IMR-90 (cell line): ENCODE results near the gene BANP. TPM values are rescaled to one million over a fixed set of nuclear protein-coding genes. Genes with fewer than 3 reads are reported as not detected.
"Not testable (repeated sequence)": the region's sequence is repeated elsewhere in the genome, so short reads cannot be mapped to it uniquely, and the experiment has no call there.

Experiments
- ATAC-seq: fragments of 200-7000 bp; cut with Tn5 transposase; 2 replicates; pipeline ENCODE4 v1.9.1; 2020; ENCODE audit warnings: low read depth, mild to moderate bottlenecking, moderate library complexity
- BruUV-seq: library from RNA; stranded (reverse); fragments of 400-500 nt; replicated peaks from 2 replicates; lab custom pipeline; 2021; lab: Mats Ljungman, UMichigan
- CTCF ChIA-PET: fragments of 300-600 bp; formaldehyde crosslinking; extraction: SDS; loops from one replicate; lab custom pipeline; 2021; ENCODE audit warnings: antibody characterized with exemption; lab: Yijun Ruan, JAX
- POLR2A ChIA-PET: fragments of 300-600 bp; sonication (Branson Sonifier 250); formaldehyde crosslinking; loops from one replicate; lab custom pipeline; 2022; ENCODE audit warnings: antibody characterized with exemption; ENCODE audit not compliant: unreplicated experiment; lab: Charles Lee
- DNase-seq: peaks from one replicate; pipeline ENCODE4 v3.0.0; 2013
- H2AFZ ChIP-seq: replicated peaks from 2 replicates; pipeline ENCODE3; 2013; ENCODE audit warnings: low read length, mild to moderate bottlenecking; ENCODE audit not compliant: poor library complexity
- H2AK5ac ChIP-seq: 2 replicates; pipeline ENCODE4 v1.6.1; 2013; ENCODE audit warnings: low read depth, low read length, inconsistent platforms
- H2AK9ac ChIP-seq: replicated peaks from 2 replicates; pipeline ENCODE3; 2013; ENCODE audit warnings: mild to moderate bottlenecking, low read depth, low read length, moderate library complexity; ENCODE audit not compliant: poor library complexity
- H2BK120ac ChIP-seq: 2 replicates; pipeline ENCODE4 v1.6.1; 2013; ENCODE audit warnings: low read depth, low read length, inconsistent platforms
- H2BK15ac ChIP-seq: 3 replicates; pipeline ENCODE4 v1.6.1; 2013; ENCODE audit warnings: low read depth, low read length, inconsistent platforms
- H2BK20ac ChIP-seq: 2 replicates; pipeline ENCODE4 v1.6.1; 2013; ENCODE audit warnings: low read depth, mild to moderate bottlenecking, inconsistent platforms, low read length, moderate library complexity
- H2BK5ac ChIP-seq: 2 replicates; pipeline ENCODE4 v1.6.1; 2013; ENCODE audit warnings: mild to moderate bottlenecking, low read depth, low read length, inconsistent platforms; ENCODE audit not compliant: poor library complexity, severe bottlenecking
- H3K14ac ChIP-seq: replicated peaks from 2 replicates; pipeline ENCODE4 v1.6.1; 2013; ENCODE audit warnings: low read depth, low read length, inconsistent platforms
- H3K18ac ChIP-seq: 2 replicates; pipeline ENCODE4 v1.6.1; 2013; ENCODE audit warnings: low read depth, low read length, control low read depth
- H3K23ac ChIP-seq: 2 replicates; pipeline ENCODE4 v1.6.1; 2013; ENCODE audit warnings: low read depth, low read length, inconsistent platforms
- H3K27ac ChIP-seq: 2 replicates; pipeline ENCODE4 v1.5.1; 2013; ENCODE audit warnings: mild to moderate bottlenecking, control low read depth, low read length; ENCODE audit not compliant: insufficient read depth
- H3K27me3 ChIP-seq: 2 replicates; pipeline ENCODE4 v1.6.1; 2013; ENCODE audit warnings: low read length; ENCODE audit not compliant: control insufficient read depth, insufficient read depth
- H3K36me3 ChIP-seq: 2 replicates; pipeline ENCODE4 v1.6.1; 2013; ENCODE audit warnings: low read length, mixed read lengths; ENCODE audit not compliant: control insufficient read depth, insufficient read depth
- H3K4ac ChIP-seq: 2 replicates; pipeline ENCODE4 v1.6.1; 2013; ENCODE audit warnings: low read depth, low read length, inconsistent platforms
- H3K4me1 ChIP-seq: 2 replicates; pipeline ENCODE4 v1.6.1; 2013; ENCODE audit warnings: low read length, mixed read lengths; ENCODE audit not compliant: control insufficient read depth, insufficient read depth
- H3K4me2 ChIP-seq: 2 replicates; pipeline ENCODE4 v1.6.1; 2013; ENCODE audit warnings: low read depth, mild to moderate bottlenecking, control low read depth, low read length, moderate library complexity
- H3K4me3 ChIP-seq: 2 replicates; pipeline ENCODE4 v1.5.1; 2013; ENCODE audit warnings: low read depth, mild to moderate bottlenecking, control low read depth, low read length, moderate library complexity; ENCODE audit not compliant: insufficient read depth
- H3K56ac ChIP-seq: 2 replicates; pipeline ENCODE4 v1.6.1; 2013; ENCODE audit warnings: low read length, inconsistent platforms; ENCODE audit not compliant: insufficient read depth; ENCODE audit errors: extremely low read depth
- H3K79me1 ChIP-seq, 2 experiments: 2 replicates each; pipeline ENCODE4 v1.6.1; 2013; ENCODE audit warnings: low read length in 2 of 2, inconsistent platforms in 1 of 2, low read depth in 1 of 2
- H3K9ac ChIP-seq: 2 replicates; pipeline ENCODE4 v1.6.1; 2013; ENCODE audit warnings: low read depth, low read length, control low read depth
- H3K9me1 ChIP-seq: 2 replicates; pipeline ENCODE4 v1.6.1; 2013; ENCODE audit warnings: low read length, inconsistent platforms; ENCODE audit not compliant: insufficient read depth
- H3K9me3 ChIP-seq: 2 replicates; pipeline ENCODE4 v1.6.1; 2013; ENCODE audit warnings: low read length; ENCODE audit not compliant: control insufficient read depth, insufficient read depth
- H4K20me1 ChIP-seq: 2 replicates; pipeline ENCODE4 v1.6.1; 2013; ENCODE audit warnings: low read length, inconsistent platforms; ENCODE audit not compliant: insufficient read depth
- H4K5ac ChIP-seq: 2 replicates; pipeline ENCODE4 v1.6.1; 2013; ENCODE audit warnings: mild to moderate bottlenecking, low read depth, low read length, control low read depth
- H4K8ac ChIP-seq, 2 experiments: 2 replicates each; pipeline ENCODE4 v1.6.1; 2013; ENCODE audit warnings: low read depth in 2 of 2, low read length in 2 of 2, control low read depth in 1 of 2, inconsistent platforms in 1 of 2
- H4K91ac ChIP-seq: 2 replicates; pipeline ENCODE4 v1.6.1; 2013; ENCODE audit warnings: low read depth, low read length, inconsistent platforms; ENCODE audit not compliant: insufficient read depth
- WGBS, 2 experiments: methylation state at CpG; one replicate each; pipeline versions ENCODE4 v1.1.5 to v1.1.7; 2013; ENCODE audit warnings: missing lambda C conversion rate in 2 of 2; ENCODE audit not compliant: insufficient read length in 1 of 2; ENCODE audit errors: extremely low coverage in 2 of 2; 5-methylcytosine and 5-hydroxymethylcytosine counted together
- dilution Hi-C: fragments of 300-500 bp; cut with HindIII; formaldehyde crosslinking; loops from one replicate; pipeline ENCODE4 v1.14.3; 2018; ENCODE audit warnings: low sequenced_read_pairs; ENCODE audit not compliant: unreplicated experiment
- in situ Hi-C: fragments of 300-500 bp; cut with MboI; formaldehyde crosslinking; loops from 3 replicates; pipeline ENCODE4 v1.14.3; 2019; ENCODE audit warnings: low sequenced_read_pairs, inconsistent platforms, mixed read lengths
- intact Hi-C: fragments of 100-400 bp; cut with micrococcal nuclease; formaldehyde crosslinking; loops from 2 replicates; pipeline ENCODE4 v1.10.0; 2022
- polyA plus RNA-seq, 3 experiments: library from polyadenylated mRNA; depleted of rRNA; stranded (reverse); fragments of >200 nt; gene quantifications; 2 replicates each; pipeline ENCODE4 v1.2.3, GENCODE V29; 2012; ENCODE audit warnings: low replicate concordance in 1 of 3
- total RNA-seq: library from RNA; depleted of rRNA; stranded (reverse); fragments of >200 nt; gene quantifications from 2 replicates; pipeline ENCODE4 v1.2.3, GENCODE V29; 2012

BANP gene
- total and polyA plus RNA-seq, 2 of the 4 experiments (the other 2 are of a cell fraction) = 17.4 to 17.9 TPM

DNA sequence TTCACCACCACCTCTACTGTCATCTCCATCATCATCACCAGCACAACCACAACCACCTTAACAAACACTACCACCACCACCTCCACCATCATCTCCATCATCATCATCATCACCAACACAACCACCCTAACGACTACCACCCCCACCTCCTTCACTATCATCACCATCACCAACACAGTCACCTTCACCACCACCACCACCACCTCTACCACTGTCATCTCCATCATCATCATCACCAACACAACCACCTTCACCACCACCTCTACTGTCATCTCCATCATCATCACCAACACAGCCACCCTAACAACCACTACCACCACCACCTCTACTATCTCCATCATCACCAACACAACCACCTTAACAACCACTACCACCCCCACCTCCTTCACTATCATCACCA is 102.2 kb downstream of the BANP start:
- dilution Hi-C loops, H4K8ac ChIP-seq, H2AK5ac ChIP-seq, H3K9me3 ChIP-seq, CTCF ChIA-PET, H3K4ac ChIP-seq, POLR2A ChIA-PET, H3K14ac ChIP-seq, H3K18ac ChIP-seq, H4K91ac ChIP-seq, H3K4me2 ChIP-seq, H2BK120ac ChIP-seq, H3K9ac ChIP-seq, intact Hi-C loops, H3K27me3 ChIP-seq, H3K9me1 ChIP-seq, DNase-seq, H2BK15ac ChIP-seq, H4K5ac ChIP-seq, H2BK20ac ChIP-seq, H2AFZ ChIP-seq, H3K23ac ChIP-seq, H3K27ac ChIP-seq, H2AK9ac ChIP-seq, H3K4me1 ChIP-seq, H3K4me3 ChIP-seq, H3K56ac ChIP-seq, H4K20me1 ChIP-seq, ATAC-seq, in situ Hi-C loops, H2BK5ac ChIP-seq, H3K79me1 ChIP-seq: not testable (repeated sequence)
- TSS peak; percentile 17 for BruUV-seq
- peaks cover 11% of the 10 kb centered on the region for H3K36me3 ChIP-seq
- no CpG with 5 or more reads among the region's 1 CpG for WGBS, 2 experiments
